Vagina (tissue), 2 donors: ENCODE data around the gene SLC29A1. TPM values are rescaled to one million over a fixed set of nuclear protein-coding genes. Genes with fewer than 3 reads are reported as not detected.

Experiments used
- DNase-seq, 2 donors: peaks; one replicate each; pipeline ENCODE4 v3.0.0-alpha.2; 2017; ENCODE audit errors: extremely low spot score in 2 of 2
- H3K27ac ChIP-seq: fragments of 200-600 bp; sonication (generic); one replicate; pipeline ENCODE4 v1.5.1; 2019
- H3K27me3 ChIP-seq: fragments of 200-600 bp; sonication (generic); one replicate; pipeline ENCODE4 v1.5.1; 2019
- H3K36me3 ChIP-seq, 2 donors: fragments of 200-600 bp; sonication (generic); one replicate each; pipeline ENCODE4 v1.5.1; 2017 to 2019
- H3K4me1 ChIP-seq: fragments of 200-600 bp; sonication (generic); one replicate; pipeline ENCODE4 v1.5.1; 2019
- H3K4me3 ChIP-seq, 2 donors: fragments of 200-600 bp; sonication (generic); 1 replicate in 1 of 2; 2 replicates in 1 of 2; pipeline ENCODE4 v1.5.1; 2016 to 2019
- H3K9me3 ChIP-seq: fragments of 200-600 bp; sonication (generic); one replicate; pipeline ENCODE4 v1.5.1; 2019
- POLR2A ChIP-seq, 2 donors: fragments of 450-650 bp; IDR thresholded peaks; one replicate each; pipeline ENCODE4 v1.6.1; 2017; ENCODE audit warnings: antibody characterized with exemption in 2 of 2, mild to moderate bottlenecking in 2 of 2, moderate library complexity in 2 of 2
- POLR2AphosphoS5 ChIP-seq, 2 donors: sonication (generic); formaldehyde crosslinking; IDR thresholded peaks; one replicate each; pipeline ENCODE4 v1.9.0; 2017; ENCODE audit warnings: antibody characterized with exemption in 2 of 2, mild to moderate bottlenecking in 2 of 2, low read depth in 1 of 2; ENCODE audit not compliant: insufficient read depth in 1 of 2
- intact Hi-C: fragments of 100-400 bp; cut with DNase I; formaldehyde crosslinking; loops from one replicate; pipeline ENCODE4 v1.15.1; 2023
- total RNA-seq: library from RNA; depleted of rRNA; stranded (reverse); fragments of >200 nt; gene quantifications from one replicate; pipeline ENCODE4 v1.2.3, GENCODE V29; 2016
- TF ChIP-seq, protein P1 (sequence below), 3 experiments: fragments of 450-650 bp in 2 of 3; fragments of 200-600 bp in 1 of 3; sonication (generic) in 1 of 3; IDR thresholded peaks; one replicate each; pipeline ENCODE4 v1.5.1; 2017 to 2019; ENCODE audit warnings: antibody characterized with exemption in 3 of 3, mild to moderate bottlenecking in 2 of 3, moderate library complexity in 2 of 3

SLC29A1 gene
- total RNA-seq, 1 donor from 2014 or later, result 51.1 TPM

DNA sequence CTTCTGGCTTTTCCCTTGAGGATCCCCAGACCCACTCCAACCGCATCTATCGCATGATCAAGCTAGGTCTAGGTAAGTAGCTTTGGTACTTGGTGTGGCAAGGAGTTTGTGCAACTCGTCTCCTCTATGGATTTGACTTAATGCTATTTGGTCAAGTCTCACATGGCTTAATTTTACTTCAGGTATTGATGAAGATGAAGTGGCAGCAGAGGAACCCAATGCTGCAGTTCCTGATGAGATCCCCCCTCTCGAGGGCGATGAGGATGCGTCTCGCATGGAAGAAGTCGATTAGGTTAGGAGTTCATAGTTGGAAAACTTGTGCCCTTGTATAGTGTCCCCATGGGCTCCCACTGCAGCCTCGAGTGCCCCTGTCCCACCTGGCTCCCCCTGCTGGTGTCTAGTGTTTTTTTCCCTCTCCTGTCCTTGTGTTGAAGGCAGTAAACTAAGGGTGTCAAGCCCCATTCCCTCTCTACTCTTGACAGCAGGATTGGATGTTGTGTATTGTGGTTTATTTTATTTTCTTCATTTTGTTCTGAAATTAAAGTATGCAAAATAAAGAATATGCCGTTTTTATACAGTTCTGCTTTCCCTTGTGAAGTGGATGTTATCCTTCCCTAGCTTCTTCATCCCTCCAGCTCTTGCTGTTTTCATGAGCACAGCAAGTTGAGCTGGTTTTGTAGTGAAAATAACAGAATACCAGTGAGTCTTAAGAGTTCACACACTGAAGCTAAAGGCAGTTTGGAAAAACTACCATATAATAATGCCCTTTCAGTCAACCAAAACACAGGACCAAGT is 30.1 kb downstream of the SLC29A1 start:
- H3K4me3 ChIP-seq, result no peak overlapping the region
- intact Hi-C loops, result no loop called here
- no peaks in the 10 kb centered on the region for H3K27me3 ChIP-seq
- H3K27ac ChIP-seq, result no peak overlapping the region
- TF ChIP-seq, protein P1, sequence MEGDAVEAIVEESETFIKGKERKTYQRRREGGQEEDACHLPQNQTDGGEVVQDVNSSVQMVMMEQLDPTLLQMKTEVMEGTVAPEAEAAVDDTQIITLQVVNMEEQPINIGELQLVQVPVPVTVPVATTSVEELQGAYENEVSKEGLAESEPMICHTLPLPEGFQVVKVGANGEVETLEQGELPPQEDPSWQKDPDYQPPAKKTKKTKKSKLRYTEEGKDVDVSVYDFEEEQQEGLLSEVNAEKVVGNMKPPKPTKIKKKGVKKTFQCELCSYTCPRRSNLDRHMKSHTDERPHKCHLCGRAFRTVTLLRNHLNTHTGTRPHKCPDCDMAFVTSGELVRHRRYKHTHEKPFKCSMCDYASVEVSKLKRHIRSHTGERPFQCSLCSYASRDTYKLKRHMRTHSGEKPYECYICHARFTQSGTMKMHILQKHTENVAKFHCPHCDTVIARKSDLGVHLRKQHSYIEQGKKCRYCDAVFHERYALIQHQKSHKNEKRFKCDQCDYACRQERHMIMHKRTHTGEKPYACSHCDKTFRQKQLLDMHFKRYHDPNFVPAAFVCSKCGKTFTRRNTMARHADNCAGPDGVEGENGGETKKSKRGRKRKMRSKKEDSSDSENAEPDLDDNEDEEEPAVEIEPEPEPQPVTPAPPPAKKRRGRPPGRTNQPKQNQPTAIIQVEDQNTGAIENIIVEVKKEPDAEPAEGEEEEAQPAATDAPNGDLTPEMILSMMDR (IDR thresholded peaks at IDR 0.05), result no peak
- TF ChIP-seq POLR2A (IDR thresholded peaks at IDR 0.05), result no peak
- TF ChIP-seq POLR2AphosphoS5 (IDR thresholded peaks at IDR 0.05; ENCODE audit: insufficient read depth in 1 of 2, low read depth in 1 of 2), result no peak
- no peaks in the 10 kb centered on the region for H3K9me3 ChIP-seq
- H3K4me1 ChIP-seq, result peaks cover 42% of the 10 kb centered on the region
- H3K36me3 ChIP-seq, result peaks cover 4 to 65% of the 10 kb centered on the region in 2 donors
- DNase-seq, result no peak

DNA sequence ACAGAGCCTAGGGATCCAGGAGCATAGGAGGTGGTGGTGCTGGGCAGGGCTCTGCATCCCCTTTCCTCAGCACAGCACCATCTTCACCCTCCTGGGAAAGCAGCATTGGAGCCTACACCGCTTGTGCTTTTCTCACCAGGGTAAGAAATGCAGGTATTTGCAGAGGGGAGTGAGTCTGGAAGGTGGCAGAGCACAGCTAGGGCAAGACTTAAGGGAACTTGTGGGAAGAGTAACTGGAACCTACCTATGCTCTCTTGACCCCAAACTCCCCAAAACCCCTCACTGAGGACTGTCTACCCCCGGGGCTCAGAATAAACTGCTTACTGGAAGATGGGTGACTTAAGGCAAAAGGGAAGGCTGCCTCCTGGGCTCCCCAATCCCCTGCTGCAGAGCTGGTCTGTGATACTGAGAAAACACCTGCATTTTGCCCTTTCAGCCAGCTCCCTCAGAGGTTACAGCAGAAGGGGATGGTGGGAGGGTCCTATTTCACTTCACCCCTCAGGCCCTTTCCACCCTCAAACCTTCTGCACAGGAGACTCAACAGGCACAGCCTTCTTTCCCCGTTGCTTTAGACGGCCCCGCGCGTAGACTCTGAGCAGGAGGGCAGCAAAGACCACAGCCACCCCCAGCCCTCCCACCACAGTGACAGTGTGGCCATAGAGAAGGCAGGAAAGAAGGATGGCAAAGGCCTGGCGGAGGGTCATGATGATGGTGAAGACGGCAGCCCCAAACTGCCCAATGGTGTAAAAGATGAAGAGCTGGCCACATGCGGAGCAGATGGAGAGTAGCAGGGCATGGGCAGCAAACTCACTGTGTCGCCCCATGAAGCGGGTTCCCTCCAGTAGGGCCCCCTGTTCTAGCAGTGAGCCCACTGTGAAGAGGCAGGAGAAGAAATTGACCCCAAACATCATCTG is 31.1 kb downstream of the SLC29A1 start:
- Histone ChIP-seq H3K27ac (no peak overlapping the region), H3K36me3 (peaks cover 4 to 58% of the 10 kb centered on the region in 2 donors), H3K9me3 (no peaks in the 10 kb centered on the region), H3K4me3 (no peak overlapping the region), H3K27me3 (no peaks in the 10 kb centered on the region), H3K4me1 (peaks cover 32% of the 10 kb centered on the region)
- no peak for DNase-seq
- TF ChIP-seq POLR2A (IDR thresholded peaks at IDR 0.05), result no peak
- TF ChIP-seq POLR2AphosphoS5 (IDR thresholded peaks at IDR 0.05; ENCODE audit: insufficient read depth in 1 of 2, low read depth in 1 of 2), result no peak
- TF ChIP-seq, protein P1 (IDR thresholded peaks at IDR 0.05), result no peak
- intact Hi-C loops, result no loop called here

DNA sequence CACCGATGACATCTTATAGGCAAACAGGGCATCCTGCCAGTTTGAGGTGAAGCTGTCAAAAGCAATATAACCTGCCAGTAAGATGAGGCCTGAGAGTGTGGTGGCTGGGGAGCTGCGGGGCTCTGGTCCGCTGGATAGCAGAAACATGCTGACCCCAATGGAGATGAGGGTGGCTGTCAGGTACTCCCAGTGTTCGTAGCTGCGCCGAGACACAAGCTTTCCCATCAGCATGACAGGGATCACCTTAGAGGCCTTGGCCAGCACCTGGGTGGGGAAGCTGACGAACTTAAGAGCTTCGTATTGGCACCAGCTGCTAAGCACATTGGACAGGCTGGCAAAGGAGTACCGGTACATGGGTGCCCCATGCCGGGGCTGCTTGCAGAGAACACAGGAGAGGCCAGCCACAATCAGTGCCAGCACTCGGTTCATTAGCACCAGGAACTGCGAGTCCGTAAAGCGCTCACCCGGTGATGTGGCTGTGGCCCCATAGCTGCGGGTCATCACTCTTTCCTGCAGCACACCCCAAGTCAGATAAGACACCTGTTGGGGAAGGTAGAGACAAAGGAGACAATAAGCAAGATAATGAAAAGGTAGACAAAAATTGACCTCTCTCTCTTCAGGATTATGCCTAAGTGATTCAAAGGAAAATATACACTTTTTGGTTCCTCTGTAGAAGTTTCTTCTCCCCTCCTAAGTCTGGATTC is 31.9 kb downstream of the SLC29A1 start:
- TF ChIP-seq POLR2A (IDR thresholded peaks at IDR 0.05) (no peak), POLR2AphosphoS5 (IDR thresholded peaks at IDR 0.05; ENCODE audit: insufficient read depth in 1 of 2, low read depth in 1 of 2) (no peak)
- TF ChIP-seq, protein P1 (IDR thresholded peaks at IDR 0.05), result no peak
- Histone ChIP-seq H3K9me3 (no peaks in the 10 kb centered on the region), H3K27ac (peak overlapping the region; percentile 98), H3K4me3 (peak overlapping the region in 1 of 2 donors; percentile 91), H3K4me1 (peaks cover 27% of the 10 kb centered on the region), H3K27me3 (no peaks in the 10 kb centered on the region), H3K36me3 (peaks cover 4 to 49% of the 10 kb centered on the region in 2 donors)
- DNase-seq, result no peak
- intact Hi-C loops, result no loop called here

DNA sequence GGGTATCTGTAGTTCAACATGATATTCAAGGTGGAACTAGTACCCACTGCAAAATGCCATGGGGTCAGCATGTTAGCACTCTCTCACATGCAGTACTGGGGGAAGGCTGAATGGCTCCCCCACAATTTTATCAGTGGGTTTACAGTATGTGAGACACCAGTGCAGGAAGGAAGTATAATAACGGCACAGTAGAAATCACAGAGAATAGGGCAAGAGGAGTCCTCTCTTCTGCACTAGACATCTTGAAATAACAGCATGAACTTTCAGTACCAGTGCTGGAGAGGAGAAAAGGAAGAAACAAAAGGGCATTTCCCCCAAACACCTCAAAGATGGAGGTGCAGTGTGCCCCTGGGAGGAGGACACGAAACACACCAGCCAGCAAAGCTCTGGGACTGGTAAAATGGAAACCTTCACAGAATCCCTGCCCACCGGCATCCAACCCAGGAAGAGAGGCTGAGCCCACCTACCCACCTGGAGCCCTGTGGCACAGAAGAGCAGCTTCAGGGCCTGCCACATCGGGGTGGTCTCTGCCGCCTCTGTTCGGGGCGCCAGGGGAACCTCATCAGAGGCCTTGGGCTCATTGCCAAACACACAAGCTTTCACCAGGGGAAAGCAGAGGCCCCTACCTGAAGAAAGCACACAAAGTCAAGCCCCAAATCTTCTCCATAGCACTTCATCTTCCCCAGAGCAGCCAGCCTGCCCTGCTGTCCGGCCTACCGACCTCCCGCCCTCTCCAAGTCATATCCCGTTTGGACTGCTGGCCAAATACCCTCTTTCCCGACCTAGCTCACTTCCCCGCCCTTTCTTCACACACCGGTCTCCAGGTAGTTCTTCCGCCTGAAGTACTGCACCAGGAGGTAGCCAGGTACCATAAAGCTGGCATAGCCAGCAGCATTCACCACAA is 32.7 kb downstream of the SLC29A1 start:
- intact Hi-C loops, result no loop called here
- Histone ChIP-seq H3K4me1 (peaks cover 22% of the 10 kb centered on the region), H3K36me3 (peaks cover 0 to 41% of the 10 kb centered on the region in 2 donors)

More for the DNA sequence above, 32.7 kb downstream of the SLC29A1 start:
- TF ChIP-seq POLR2AphosphoS5 (IDR thresholded peaks at IDR 0.05; ENCODE audit: insufficient read depth in 1 of 2, low read depth in 1 of 2), result no peak
- TF ChIP-seq, protein P1 (IDR thresholded peaks at IDR 0.05), result no peak
- TF ChIP-seq POLR2A (IDR thresholded peaks at IDR 0.05), result no peak
- H3K27ac ChIP-seq, result peak overlapping the region; percentile 98
- H3K27me3 ChIP-seq, result no peaks in the 10 kb centered on the region
- H3K4me3 ChIP-seq, result peak overlapping the region; percentile 91 to 92
- no peaks in the 10 kb centered on the region for H3K9me3 ChIP-seq
- DNase-seq, result no peak
